Measurements from ENCODE around the gene AANAT.

Gene AANAT

DNA sequence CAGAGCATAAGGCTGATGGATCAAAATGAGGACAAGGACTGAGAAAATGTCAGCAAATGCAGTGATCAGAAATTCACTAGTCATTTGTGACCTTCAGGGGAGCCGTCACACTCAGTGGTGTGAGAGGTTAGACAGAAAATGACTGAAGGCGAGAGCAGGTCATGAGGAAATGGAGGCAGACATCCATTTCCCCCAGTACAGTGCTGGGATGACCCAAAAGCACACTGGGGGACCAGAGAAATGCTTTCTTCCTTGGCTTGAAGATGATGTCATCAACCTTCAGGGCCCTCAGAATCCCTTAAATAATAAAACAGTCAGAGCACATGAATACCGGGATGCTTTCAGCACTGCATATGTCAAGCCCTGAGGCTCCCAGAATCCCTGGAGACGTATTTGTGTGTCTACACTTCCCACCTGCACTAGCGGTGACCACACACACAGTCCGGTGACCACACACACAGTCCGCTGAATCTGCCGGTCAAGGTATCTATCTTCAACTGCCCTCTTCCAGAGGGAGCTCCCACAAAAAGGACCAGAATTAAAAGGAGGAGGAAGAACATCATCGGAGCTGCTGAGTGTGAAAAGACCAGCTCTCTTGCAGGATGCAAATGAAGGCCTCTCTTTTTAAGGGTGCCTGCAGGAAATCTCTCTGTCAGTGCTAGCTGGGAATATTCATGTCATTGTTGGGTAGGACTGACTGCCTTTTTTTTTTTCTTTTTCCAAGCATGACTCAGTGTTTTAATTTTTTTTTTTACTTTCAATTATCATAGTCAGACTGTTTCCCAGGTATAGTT lies 22.7 kb upstream of the AANAT start:
- Histone ChIP-seq H3K27me3 (ENCODE audit: insufficient read depth, low read length) (no peaks in the 10 kb centered on the region), H3K27ac (ENCODE audit: low read length) (peak overlapping the region; percentile 74), H3K4me1 (ENCODE audit: insufficient read depth, low read length) (peaks cover 68% of the 10 kb centered on the region), H3K9me3 (ENCODE audit: insufficient read depth, low read depth, low read length) (no peaks in the 10 kb centered on the region), H3K36me3 (ENCODE audit: insufficient read depth, low read depth, low read length) (no peaks in the 10 kb centered on the region), H3K9ac (ENCODE audit: low read depth, low read length) (peak overlapping the region; percentile 64; the same call in 1 of the 2 replicates), H3K4me3 (ENCODE audit: low read length) (peak overlapping the region; percentile 3)

DNA sequence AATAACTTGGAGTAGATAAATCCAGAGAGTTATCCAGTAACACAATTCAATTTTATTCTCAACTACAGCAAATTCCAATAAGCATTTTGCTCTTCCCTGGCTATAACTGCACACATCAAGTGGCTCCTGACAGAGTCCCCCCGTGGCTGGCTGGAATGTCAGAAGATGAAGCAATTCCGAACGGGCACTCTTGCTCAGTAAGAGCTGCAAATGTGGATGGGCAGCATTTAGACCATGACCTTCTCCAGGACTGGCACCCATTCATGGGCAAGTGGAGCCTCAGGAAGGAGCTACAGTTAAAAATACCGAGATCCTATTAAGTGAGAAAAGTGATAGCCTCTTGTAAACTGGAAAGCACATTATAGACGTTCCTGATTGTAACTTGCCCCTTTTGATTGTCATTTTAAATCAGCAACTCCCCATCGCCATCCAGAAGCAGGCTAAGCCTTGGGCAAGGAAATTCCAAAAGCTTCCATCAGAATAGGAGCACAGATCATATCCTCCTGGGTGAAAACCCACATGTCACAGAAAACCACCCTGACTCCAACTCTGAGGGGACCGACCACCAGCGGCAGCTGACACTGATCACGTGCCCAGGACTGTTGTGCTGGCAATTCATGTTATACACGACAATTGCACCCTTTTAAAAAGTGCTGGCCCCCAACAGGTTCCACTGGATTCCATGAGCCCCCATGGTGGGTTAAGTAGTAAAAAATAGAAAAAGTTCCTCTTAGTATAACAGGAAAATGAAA lies 21.5 kb upstream of the AANAT start:
- Histone ChIP-seq H3K27me3 (ENCODE audit: insufficient read depth, low read length) (no peaks in the 10 kb centered on the region), H3K27ac (ENCODE audit: low read length) (peak overlapping the region; percentile 74), H3K9ac (ENCODE audit: low read depth, low read length) (peak overlapping the region; percentile 64; the same call in 1 of the 2 replicates), H3K36me3 (ENCODE audit: insufficient read depth, low read depth, low read length) (no peaks in the 10 kb centered on the region), H3K4me3 (ENCODE audit: low read length) (peak overlapping the region; percentile 3; the same call in 1 of the 2 replicates), H3K9me3 (ENCODE audit: insufficient read depth, low read depth, low read length) (no peaks in the 10 kb centered on the region), H3K4me1 (ENCODE audit: insufficient read depth, low read length) (peaks cover 64% of the 10 kb centered on the region)

- Histone ChIP-seq H3K9ac (ENCODE audit: low read depth, low read length) (peak overlapping the region; percentile 64; the same call in 1 of the 2 replicates), H3K36me3 (ENCODE audit: insufficient read depth, low read depth, low read length) (no peaks in the 10 kb centered on the region), H3K27ac (ENCODE audit: low read length) (no peak overlapping the region), H3K4me1 (ENCODE audit: insufficient read depth, low read length) (peaks cover 66% of the 10 kb centered on the region), H3K9me3 (ENCODE audit: insufficient read depth, low read depth, low read length) (no peaks in the 10 kb centered on the region), H3K4me3 (ENCODE audit: low read length) (peak overlapping the region; percentile 3; the same call in 1 of the 2 replicates), H3K27me3 (ENCODE audit: insufficient read depth, low read length) (no peaks in the 10 kb centered on the region)
Observed at GRCh38 chr17:76446449-76447231, 20.8 kb upstream of the AANAT start.

GRCh38 chr17:76447931-76448652 lies 19.3 kb upstream of the AANAT start:
- H3K4me3 ChIP-seq (ENCODE audit: low read length) = no peak overlapping the region
- H3K9ac ChIP-seq (ENCODE audit: low read depth, low read length) = no peak overlapping the region
- no peak overlapping the region for H3K27ac ChIP-seq (ENCODE audit: low read length)
- H3K27me3 ChIP-seq (ENCODE audit: insufficient read depth, low read length) = no peaks in the 10 kb centered on the region
- H3K9me3 ChIP-seq (ENCODE audit: insufficient read depth, low read depth, low read length) = no peaks in the 10 kb centered on the region
- peaks cover 57% of the 10 kb centered on the region for H3K4me1 ChIP-seq (ENCODE audit: insufficient read depth, low read length)
- H3K36me3 ChIP-seq (ENCODE audit: insufficient read depth, low read depth, low read length) = no peaks in the 10 kb centered on the region

GRCh38 chr17:76449126-76449525 lies 18.3 kb upstream of the AANAT start:
- Histone ChIP-seq H3K36me3 (ENCODE audit: insufficient read depth, low read depth, low read length) (no peaks in the 10 kb centered on the region), H3K4me1 (ENCODE audit: insufficient read depth, low read length) (peaks cover 57% of the 10 kb centered on the region), H3K9me3 (ENCODE audit: insufficient read depth, low read depth, low read length) (no peaks in the 10 kb centered on the region), H3K4me3 (ENCODE audit: low read length) (no peak overlapping the region), H3K27ac (ENCODE audit: low read length) (no peak overlapping the region), H3K27me3 (ENCODE audit: insufficient read depth, low read length) (no peaks in the 10 kb centered on the region), H3K9ac (ENCODE audit: low read depth, low read length) (no peak overlapping the region)

- H3K27me3 ChIP-seq (ENCODE audit: insufficient read depth, low read length) = no peaks in the 10 kb centered on the region
- H3K9me3 ChIP-seq (ENCODE audit: insufficient read depth, low read depth, low read length) = no peaks in the 10 kb centered on the region
- peaks cover 34% of the 10 kb centered on the region for H3K4me1 ChIP-seq (ENCODE audit: insufficient read depth, low read length)
- no peaks in the 10 kb centered on the region for H3K36me3 ChIP-seq (ENCODE audit: insufficient read depth, low read depth, low read length)
- H3K27ac ChIP-seq (ENCODE audit: low read length) = no peak overlapping the region
- peak overlapping the region; percentile 92 for H3K4me3 ChIP-seq (ENCODE audit: low read length)
- H3K9ac ChIP-seq (ENCODE audit: low read depth, low read length) = peak overlapping the region; percentile 50; the same call in 1 of the 2 replicates
Observed at GRCh38 chr17:76451506-76451905, 15.9 kb upstream of the AANAT start.

DNA sequence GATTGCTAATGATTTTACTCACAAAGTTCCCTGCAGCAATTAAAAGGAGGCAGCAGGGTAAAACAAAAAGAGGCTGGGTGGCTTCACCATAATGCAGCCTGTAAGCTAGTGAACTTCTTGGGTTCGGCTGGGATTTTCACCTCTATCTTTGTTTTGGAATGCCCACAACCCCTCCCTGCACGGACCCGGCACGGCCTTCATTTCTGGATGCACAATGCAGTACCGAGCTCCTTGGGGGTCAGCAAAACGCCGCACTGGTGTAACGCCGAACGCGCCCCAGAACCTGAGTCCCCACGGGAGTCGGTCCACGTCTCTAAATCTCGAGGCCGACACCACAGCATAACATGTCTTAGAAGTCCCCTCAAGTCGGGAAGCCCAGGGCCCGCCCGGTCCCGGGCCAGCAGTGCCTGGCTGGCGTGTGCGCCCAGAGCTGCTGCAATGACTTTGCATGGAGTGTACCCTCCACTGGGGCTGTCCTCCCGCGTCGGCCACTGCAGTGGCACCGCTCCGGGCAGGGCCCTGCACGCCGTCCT lies 15.2 kb upstream of the AANAT start:
- Histone ChIP-seq H3K9me3 (ENCODE audit: insufficient read depth, low read depth, low read length) (no peaks in the 10 kb centered on the region), H3K27me3 (ENCODE audit: insufficient read depth, low read length) (no peaks in the 10 kb centered on the region), H3K4me3 (ENCODE audit: low read length) (peak overlapping the region; percentile 92), H3K36me3 (ENCODE audit: insufficient read depth, low read depth, low read length) (no peaks in the 10 kb centered on the region), H3K4me1 (ENCODE audit: insufficient read depth, low read length) (peaks cover 28% of the 10 kb centered on the region), H3K27ac (ENCODE audit: low read length) (no peak overlapping the region), H3K9ac (ENCODE audit: low read depth, low read length) (peak overlapping the region; percentile 50; the same call in 1 of the 2 replicates)

GRCh38 chr17:76452660-76453430 lies 14.6 kb upstream of the AANAT start, which contains the start of gene UBE2O:
Gene UBE2O, minus strand, starts transcription at chr17:76453152. Its CDS starts 11 bp downstream, at chr17:76453141.
- H3K27me3 ChIP-seq (ENCODE audit: insufficient read depth, low read length) = no peaks in the 10 kb centered on the region
- H3K4me1 ChIP-seq (ENCODE audit: insufficient read depth, low read length) = peaks cover 21% of the 10 kb centered on the region
- peak within 1 kb of the TSS; percentile 92 for H3K4me3 ChIP-seq (ENCODE audit: low read length)
- H3K9ac ChIP-seq (ENCODE audit: low read depth, low read length) = peak within 1 kb of the TSS; percentile 50; the same call in 1 of the 2 replicates
- no peaks in the 10 kb centered on the region for H3K36me3 ChIP-seq (ENCODE audit: insufficient read depth, low read depth, low read length)
- no peak within 1 kb of the TSS for H3K27ac ChIP-seq (ENCODE audit: low read length)
- H3K9me3 ChIP-seq (ENCODE audit: insufficient read depth, low read depth, low read length) = no peaks in the 10 kb centered on the region

DNA sequence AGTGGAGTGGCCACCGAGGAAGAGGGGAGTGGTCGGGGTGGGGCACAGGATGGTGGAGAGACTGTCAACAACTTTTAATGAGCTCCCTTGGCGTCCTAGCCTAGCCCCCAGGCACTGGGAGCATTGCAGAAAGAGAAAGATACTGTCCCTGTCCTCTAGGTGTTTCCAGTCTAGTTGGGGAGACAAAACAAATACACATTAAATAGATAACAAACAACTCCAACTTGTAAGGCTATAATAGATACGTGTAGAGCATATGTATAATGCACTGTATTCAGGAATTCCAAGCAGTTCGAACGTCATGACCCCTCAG lies 14.0 kb upstream of the AANAT start:
- Histone ChIP-seq H3K4me1 (ENCODE audit: insufficient read depth, low read length) (peaks cover 20% of the 10 kb centered on the region; the same call in 1 of the 2 replicates), H3K4me3 (ENCODE audit: low read length) (peak overlapping the region; percentile 28; the same call in 1 of the 2 replicates), H3K27me3 (ENCODE audit: insufficient read depth, low read length) (no peaks in the 10 kb centered on the region), H3K36me3 (ENCODE audit: insufficient read depth, low read depth, low read length) (no peaks in the 10 kb centered on the region), H3K9me3 (ENCODE audit: insufficient read depth, low read depth, low read length) (no peaks in the 10 kb centered on the region), H3K9ac (ENCODE audit: low read depth, low read length) (no peak overlapping the region), H3K27ac (ENCODE audit: low read length) (no peak overlapping the region)
